ENCODE data around the gene FHL3.

Gene FHL3

GRCh38 chr1:38051079-38051543 lies 45.8 kb upstream of the FHL3 start:
- Histone ChIP-seq H3K9me3 (ENCODE audit: insufficient read depth, low read length) (no peaks in the 10 kb centered on the region), H3K9ac (ENCODE audit: low read length) (no peak overlapping the region), H3K4me3 (ENCODE audit: insufficient read depth, low read length, poor library complexity, severe bottlenecking) (no peak overlapping the region), H3K9me2 (replicated peaks; ENCODE audit: insufficient read depth, low read length) (no peaks in the 10 kb centered on the region), H3K79me2 (ENCODE audit: insufficient read depth, low read length) (no peaks in the 10 kb centered on the region), H4K20me1 (ENCODE audit: low read depth, low read length) (no peaks in the 10 kb centered on the region), H2AFZ (ENCODE audit: low read depth, low read length, severe bottlenecking) (no peak overlapping the region), H3F3A (ENCODE audit: insufficient read depth) (no peaks in the 10 kb centered on the region), H3K4me2 (ENCODE audit: low read depth, low read length, poor library complexity, severe bottlenecking) (no peak overlapping the region), H3K27ac (ENCODE audit: low read depth, low read length) (0 out of 2 replicates have a peak overlapping the region, but pooled peaks have one; percentile 73), H3K36me3 (ENCODE audit: low read length) (no peaks in the 10 kb centered on the region), H3K27me3 (ENCODE audit: low read length) (no peaks in the 10 kb centered on the region)
- TF ChIP-seq CTCF (IDR thresholded peaks at IDR 0.05; ENCODE audit: insufficient read depth, low read length, poor library complexity, severe bottlenecking) (no peak), EZH2phosphoT487 (conservative IDR thresholded peaks at IDR 0.05; ENCODE audit: low read length) (no peak)

- H3K9me2 ChIP-seq (replicated peaks; ENCODE audit: insufficient read depth, low read length) = no peaks in the 10 kb centered on the region
- no peaks in the 10 kb centered on the region for H3K27me3 ChIP-seq (ENCODE audit: low read length)
- H4K20me1 ChIP-seq (ENCODE audit: low read depth, low read length) = no peaks in the 10 kb centered on the region
- H3K9me3 ChIP-seq (ENCODE audit: insufficient read depth, low read length) = no peaks in the 10 kb centered on the region
- H3K9ac ChIP-seq (ENCODE audit: low read length) = no peak overlapping the region
- H3K79me2 ChIP-seq (ENCODE audit: insufficient read depth, low read length) = no peaks in the 10 kb centered on the region
- H3F3A ChIP-seq (ENCODE audit: insufficient read depth) = no peaks in the 10 kb centered on the region
- no peak overlapping the region for H2AFZ ChIP-seq (ENCODE audit: low read depth, low read length, severe bottlenecking)
- H3K4me2 ChIP-seq (ENCODE audit: low read depth, low read length, poor library complexity, severe bottlenecking) = no peak overlapping the region
- H3K36me3 ChIP-seq (ENCODE audit: low read length) = no peaks in the 10 kb centered on the region
- no peak for TF ChIP-seq CTCF (IDR thresholded peaks at IDR 0.05; ENCODE audit: insufficient read depth, low read length, poor library complexity, severe bottlenecking)
- no peak for TF ChIP-seq EZH2phosphoT487 (conservative IDR thresholded peaks at IDR 0.05; ENCODE audit: low read length)
- H3K27ac ChIP-seq (ENCODE audit: low read depth, low read length) = no peak overlapping the region
- no peak overlapping the region for H3K4me3 ChIP-seq (ENCODE audit: insufficient read depth, low read length, poor library complexity, severe bottlenecking)
Measured at GRCh38 chr1:38050397-38051078, 45.2 kb upstream of the FHL3 start.

- no peak overlapping the region for H2AFZ ChIP-seq (ENCODE audit: low read depth, low read length, severe bottlenecking)
- TF ChIP-seq EZH2phosphoT487 (conservative IDR thresholded peaks at IDR 0.05; ENCODE audit: low read length) (no peak), CTCF (IDR thresholded peaks at IDR 0.05; ENCODE audit: insufficient read depth, low read length, poor library complexity, severe bottlenecking) (no peak)
- no peaks in the 10 kb centered on the region for H3K9me3 ChIP-seq (ENCODE audit: insufficient read depth, low read length)
- H3K4me2 ChIP-seq (ENCODE audit: low read depth, low read length, poor library complexity, severe bottlenecking) = peak overlapping the region; percentile 52
- H3K27me3 ChIP-seq (ENCODE audit: low read length) = no peaks in the 10 kb centered on the region
- H3F3A ChIP-seq (ENCODE audit: insufficient read depth) = no peaks in the 10 kb centered on the region
- H4K20me1 ChIP-seq (ENCODE audit: low read depth, low read length) = no peaks in the 10 kb centered on the region
- 0 out of 2 replicates have a peak overlapping the region, but pooled peaks have one; percentile 33 for H3K9ac ChIP-seq (ENCODE audit: low read length)
- H3K4me3 ChIP-seq (ENCODE audit: insufficient read depth, low read length, poor library complexity, severe bottlenecking) = no peak overlapping the region
- no peak overlapping the region for H3K27ac ChIP-seq (ENCODE audit: low read depth, low read length)
- H3K36me3 ChIP-seq (ENCODE audit: low read length) = no peaks in the 10 kb centered on the region
- H3K79me2 ChIP-seq (ENCODE audit: insufficient read depth, low read length) = no peaks in the 10 kb centered on the region
- H3K9me2 ChIP-seq (replicated peaks; ENCODE audit: insufficient read depth, low read length) = no peaks in the 10 kb centered on the region
Measured at GRCh38 chr1:38047603-38048141, 42.4 kb upstream of the FHL3 start.
